Liver (tissue), 3 donors: ENCODE results near the gene NHLRC1.

Experiments
- EGR1 ChIP-seq, 2 donors: IDR thresholded peaks; 2 replicates each; pipeline ENCODE4 v1.6.1; 2016 to 2018; ENCODE audit warnings: antibody characterized with exemption in 2 of 2, low read depth in 2 of 2
- GABPA ChIP-seq, 2 donors: IDR thresholded peaks in 1 of 2; conservative IDR thresholded peaks in 1 of 2; 2 replicates each; pipeline ENCODE4 v1.6.1; 2016; ENCODE audit warnings: antibody characterized with exemption in 2 of 2, mild to moderate bottlenecking in 1 of 2, moderate library complexity in 1 of 2
- HNF4A ChIP-seq, 2 donors: conservative IDR thresholded peaks; 2 replicates each; pipeline ENCODE4 v1.6.1; 2016; ENCODE audit warnings: antibody characterized with exemption in 2 of 2, mild to moderate bottlenecking in 2 of 2
- MAX ChIP-seq: IDR thresholded peaks from 2 replicates; pipeline ENCODE4 v1.6.1; 2016; ENCODE audit warnings: antibody characterized with exemption
- RAD21 ChIP-seq, 2 donors: IDR thresholded peaks; 2 replicates each; pipeline ENCODE4 v1.6.1; 2016; ENCODE audit warnings: antibody characterized with exemption in 2 of 2, mild to moderate bottlenecking in 2 of 2
- RXRA ChIP-seq, 2 donors: IDR thresholded peaks; 2 replicates each; pipeline ENCODE4 v1.6.1; 2017 to 2018; ENCODE audit warnings: antibody characterized with exemption in 2 of 2, mild to moderate bottlenecking in 1 of 2
- SP1 ChIP-seq: IDR thresholded peaks from 2 replicates; pipeline ENCODE4 v1.6.1; 2018; ENCODE audit warnings: antibody characterized with exemption, mild to moderate bottlenecking
- TAF1 ChIP-seq: conservative IDR thresholded peaks from 2 replicates; pipeline ENCODE4 v1.6.1; 2016; ENCODE audit warnings: antibody characterized with exemption, mild to moderate bottlenecking
- YY1 ChIP-seq: IDR thresholded peaks from 2 replicates; pipeline ENCODE4 v1.6.1; 2016; ENCODE audit warnings: antibody characterized with exemption, mild to moderate bottlenecking
- TF ChIP-seq, protein P1 (sequence below): fragments of 150-350 bp; IDR thresholded peaks from 2 replicates; pipeline ENCODE4 v1.5.1; 2017; ENCODE audit warnings: improper control_type of control experiment, low read depth, low read length; ENCODE audit not compliant: missing input control
- TF ChIP-seq, protein P2 (sequence below): IDR thresholded peaks from 2 replicates; pipeline ENCODE4 v1.6.1; 2016; ENCODE audit warnings: antibody characterized with exemption, mild to moderate bottlenecking
- donor health status: healthy.
- donor health status: healthy.

DNA sequence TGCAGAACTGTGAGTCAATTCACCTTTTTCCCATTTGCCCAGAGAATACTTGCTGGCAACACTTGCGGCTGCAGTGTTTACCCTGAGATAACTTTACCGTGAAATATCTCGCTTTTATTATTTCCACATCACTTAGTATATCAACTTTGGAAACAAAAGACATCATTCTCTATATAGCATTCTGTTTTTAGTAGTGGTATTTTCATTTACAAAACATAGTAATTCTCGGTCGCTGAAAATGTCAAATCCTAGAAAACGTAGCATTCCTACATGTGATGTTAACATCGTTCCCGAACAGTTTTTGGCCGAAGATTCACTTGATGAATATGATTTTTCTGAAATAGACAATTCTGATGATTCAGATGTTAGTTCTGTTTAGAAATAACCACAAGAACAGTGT, 52.0 kb downstream of the NHLRC1 start:
- TF ChIP-seq RXRA (IDR thresholded peaks at IDR 0.05) (no peak), YY1 (no peak), RAD21 (IDR thresholded peaks at IDR 0.05) (no peak), MAX (no peak), GABPA (IDR thresholded peaks at IDR 0.05 in 1 of 2, conservative IDR thresholded peaks at IDR 0.05 in 1 of 2) (no peak), TAF1 (no peak), SP1 (no peak), EGR1 (IDR thresholded peaks at IDR 0.05; ENCODE audit: low read depth in 2 of 2) (no peak), HNF4A (conservative IDR thresholded peaks at IDR 0.05) (no peak)
- TF ChIP-seq, protein P1, sequence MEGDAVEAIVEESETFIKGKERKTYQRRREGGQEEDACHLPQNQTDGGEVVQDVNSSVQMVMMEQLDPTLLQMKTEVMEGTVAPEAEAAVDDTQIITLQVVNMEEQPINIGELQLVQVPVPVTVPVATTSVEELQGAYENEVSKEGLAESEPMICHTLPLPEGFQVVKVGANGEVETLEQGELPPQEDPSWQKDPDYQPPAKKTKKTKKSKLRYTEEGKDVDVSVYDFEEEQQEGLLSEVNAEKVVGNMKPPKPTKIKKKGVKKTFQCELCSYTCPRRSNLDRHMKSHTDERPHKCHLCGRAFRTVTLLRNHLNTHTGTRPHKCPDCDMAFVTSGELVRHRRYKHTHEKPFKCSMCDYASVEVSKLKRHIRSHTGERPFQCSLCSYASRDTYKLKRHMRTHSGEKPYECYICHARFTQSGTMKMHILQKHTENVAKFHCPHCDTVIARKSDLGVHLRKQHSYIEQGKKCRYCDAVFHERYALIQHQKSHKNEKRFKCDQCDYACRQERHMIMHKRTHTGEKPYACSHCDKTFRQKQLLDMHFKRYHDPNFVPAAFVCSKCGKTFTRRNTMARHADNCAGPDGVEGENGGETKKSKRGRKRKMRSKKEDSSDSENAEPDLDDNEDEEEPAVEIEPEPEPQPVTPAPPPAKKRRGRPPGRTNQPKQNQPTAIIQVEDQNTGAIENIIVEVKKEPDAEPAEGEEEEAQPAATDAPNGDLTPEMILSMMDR: no peak
- TF ChIP-seq, protein P2, sequence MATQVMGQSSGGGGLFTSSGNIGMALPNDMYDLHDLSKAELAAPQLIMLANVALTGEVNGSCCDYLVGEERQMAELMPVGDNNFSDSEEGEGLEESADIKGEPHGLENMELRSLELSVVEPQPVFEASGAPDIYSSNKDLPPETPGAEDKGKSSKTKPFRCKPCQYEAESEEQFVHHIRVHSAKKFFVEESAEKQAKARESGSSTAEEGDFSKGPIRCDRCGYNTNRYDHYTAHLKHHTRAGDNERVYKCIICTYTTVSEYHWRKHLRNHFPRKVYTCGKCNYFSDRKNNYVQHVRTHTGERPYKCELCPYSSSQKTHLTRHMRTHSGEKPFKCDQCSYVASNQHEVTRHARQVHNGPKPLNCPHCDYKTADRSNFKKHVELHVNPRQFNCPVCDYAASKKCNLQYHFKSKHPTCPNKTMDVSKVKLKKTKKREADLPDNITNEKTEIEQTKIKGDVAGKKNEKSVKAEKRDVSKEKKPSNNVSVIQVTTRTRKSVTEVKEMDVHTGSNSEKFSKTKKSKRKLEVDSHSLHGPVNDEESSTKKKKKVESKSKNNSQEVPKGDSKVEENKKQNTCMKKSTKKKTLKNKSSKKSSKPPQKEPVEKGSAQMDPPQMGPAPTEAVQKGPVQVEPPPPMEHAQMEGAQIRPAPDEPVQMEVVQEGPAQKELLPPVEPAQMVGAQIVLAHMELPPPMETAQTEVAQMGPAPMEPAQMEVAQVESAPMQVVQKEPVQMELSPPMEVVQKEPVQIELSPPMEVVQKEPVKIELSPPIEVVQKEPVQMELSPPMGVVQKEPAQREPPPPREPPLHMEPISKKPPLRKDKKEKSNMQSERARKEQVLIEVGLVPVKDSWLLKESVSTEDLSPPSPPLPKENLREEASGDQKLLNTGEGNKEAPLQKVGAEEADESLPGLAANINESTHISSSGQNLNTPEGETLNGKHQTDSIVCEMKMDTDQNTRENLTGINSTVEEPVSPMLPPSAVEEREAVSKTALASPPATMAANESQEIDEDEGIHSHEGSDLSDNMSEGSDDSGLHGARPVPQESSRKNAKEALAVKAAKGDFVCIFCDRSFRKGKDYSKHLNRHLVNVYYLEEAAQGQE: no peak
